Epithelial cell of prostate (primary cell): ENCODE results near the gene PRR23E.
A peak's percentile ranks its signal among the peaks of the same experiment; 100 is the strongest.

ENCODE experiments used
- DNase-seq: peaks from one replicate; pipeline ENCODE4 v3.0.0-alpha.2; 2011; ENCODE audit warnings: low read depth, low spot score
- H3K27ac ChIP-seq: fragments of 450-650 bp; 2 replicates; pipeline ENCODE4 v1.5.1; 2017; ENCODE audit warnings: mild to moderate bottlenecking

PRR23E gene

DNA sequence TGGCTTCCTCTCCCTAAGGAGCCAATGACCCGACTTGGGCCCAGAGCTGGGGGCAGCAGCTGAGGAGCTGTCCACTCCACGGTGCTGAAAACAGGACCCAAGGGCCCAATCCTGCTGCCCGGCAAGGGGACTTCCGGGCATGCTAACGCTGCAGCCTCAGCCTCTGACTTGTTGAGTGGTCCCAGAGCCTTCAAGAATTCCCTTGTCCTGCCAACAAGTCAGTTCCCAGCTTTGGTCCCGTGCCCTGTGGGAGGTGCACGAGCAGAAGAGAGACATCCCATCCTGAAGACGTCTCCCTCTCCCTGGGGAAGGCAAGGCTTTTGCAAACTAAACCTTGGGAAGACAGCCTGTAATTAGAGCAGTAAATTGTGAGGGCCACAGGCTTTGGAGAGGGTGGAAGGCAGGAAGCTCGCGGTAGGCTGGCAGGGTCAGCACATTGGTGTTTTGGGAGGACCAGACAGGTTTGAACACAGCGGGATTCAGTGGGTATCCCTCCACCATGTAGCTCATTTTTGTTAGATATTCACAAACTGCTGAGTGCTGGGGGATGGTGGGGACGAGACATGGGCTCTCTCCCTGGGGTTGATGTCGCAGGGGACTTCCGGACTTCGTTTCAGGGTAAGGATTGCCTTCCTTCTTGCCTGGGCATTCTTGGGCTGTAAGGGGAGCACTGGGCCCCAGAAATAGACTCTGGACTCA lies 29.8 kb upstream of the PRR23E start:
- no peak overlapping the region for H3K27ac ChIP-seq
- no peak for DNase-seq

DNA sequence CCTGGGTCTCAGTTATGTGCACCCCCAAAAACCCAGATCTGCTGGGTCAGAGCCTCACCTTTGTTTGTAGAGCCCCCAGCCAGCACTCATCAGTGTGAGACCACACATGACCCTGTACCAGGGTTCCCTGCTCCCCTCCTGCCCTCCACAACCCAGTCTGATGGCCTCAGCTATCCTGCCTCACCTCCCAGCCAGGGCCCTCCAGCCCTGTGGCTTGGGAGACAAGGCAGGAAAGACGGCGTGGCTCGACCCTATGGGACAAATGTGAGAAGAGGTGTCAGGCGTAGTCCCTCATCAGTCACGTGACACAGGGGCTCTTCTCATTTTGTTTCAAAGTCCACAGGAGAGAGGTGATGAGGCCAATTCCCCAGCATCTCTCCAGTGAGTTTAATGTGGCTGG lies 28.3 kb upstream of the PRR23E start:
- H3K27ac ChIP-seq: no peak overlapping the region
- DNase-seq: no peak

DNA sequence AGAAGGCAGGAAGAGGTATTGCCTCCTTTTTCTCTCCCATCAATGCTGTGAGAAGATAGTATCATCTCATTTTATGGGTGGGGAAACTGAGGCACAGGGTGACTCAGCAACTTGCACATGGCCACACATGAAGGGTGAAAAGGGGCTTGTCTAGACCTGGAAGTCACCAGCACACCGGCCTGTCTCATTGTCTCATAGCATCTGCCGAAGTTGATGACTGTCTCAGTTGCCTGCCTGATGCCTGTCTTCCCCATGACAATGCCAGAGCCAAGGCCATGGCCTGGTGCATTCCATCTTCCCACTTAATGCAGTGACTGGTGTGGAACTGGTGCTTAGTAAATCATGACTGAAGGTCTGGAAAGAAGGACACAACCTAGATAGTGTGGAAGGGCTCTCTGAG lies 27.9 kb upstream of the PRR23E start:
- DNase-seq: no peak
- H3K27ac ChIP-seq: no peak overlapping the region

DNA sequence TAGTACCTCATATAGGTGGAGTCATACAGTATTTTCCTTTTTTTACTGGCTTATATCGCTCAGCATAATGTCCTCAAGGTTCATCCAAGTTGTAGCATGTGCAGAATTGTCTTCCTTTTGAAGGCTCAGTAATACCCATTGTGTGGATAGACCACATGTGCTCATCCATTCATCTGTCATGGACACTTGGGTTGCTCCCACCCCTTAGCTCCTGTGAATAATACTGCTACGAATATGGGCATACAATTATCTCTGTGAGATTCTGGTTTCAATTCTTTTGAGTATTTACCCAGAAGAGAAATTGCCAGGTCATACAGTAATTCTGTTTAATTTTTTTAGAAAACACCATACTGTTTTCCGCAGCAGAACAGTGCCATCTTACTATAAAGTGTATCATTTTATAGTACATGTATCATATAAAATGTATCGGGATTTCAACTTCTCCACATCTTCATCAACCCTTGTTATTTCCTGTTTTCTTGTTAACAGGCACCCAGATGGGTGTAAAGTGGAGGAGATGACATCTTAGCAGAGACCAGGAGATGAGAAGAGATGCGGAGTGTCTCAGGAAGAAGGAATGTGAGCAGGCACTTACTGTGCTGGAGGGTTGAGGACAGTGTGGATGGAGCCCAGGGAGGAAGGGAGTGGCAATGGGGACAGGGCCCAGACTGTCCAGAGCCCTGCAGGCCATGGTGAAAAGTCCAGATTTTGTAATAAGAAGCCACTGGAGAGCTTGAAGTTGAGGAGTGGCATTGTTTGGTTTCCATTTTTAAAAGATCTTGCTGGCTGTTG lies 27.0 kb upstream of the PRR23E start:
- no peak for DNase-seq
- no peak overlapping the region for H3K27ac ChIP-seq

DNA sequence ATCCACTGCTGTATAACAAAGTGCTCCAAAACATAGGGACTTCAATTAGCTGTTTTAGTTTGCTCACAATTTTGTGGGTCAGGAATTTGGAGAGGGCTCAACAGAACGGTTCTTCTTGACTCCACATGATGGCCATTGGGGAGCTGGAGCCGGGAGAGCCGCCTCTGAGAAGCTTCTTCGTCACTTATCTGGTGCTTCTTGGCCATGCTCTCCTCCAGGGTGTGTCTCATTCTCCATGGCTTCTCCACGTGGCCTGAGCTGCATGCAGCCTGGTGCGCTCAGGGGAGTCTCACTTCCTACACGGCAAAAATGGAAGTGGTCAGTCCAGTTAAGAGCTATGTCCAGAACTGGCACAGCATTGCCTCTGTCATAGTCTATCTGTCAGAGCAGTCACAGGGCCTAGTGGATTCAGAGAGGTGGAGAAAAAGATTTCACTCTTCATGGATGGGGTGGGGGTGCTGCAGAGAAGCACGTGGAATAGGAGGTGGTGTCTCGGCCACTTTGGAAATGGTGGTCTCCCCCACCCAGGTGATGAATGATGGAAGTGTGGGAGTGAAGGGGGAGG lies 26.3 kb upstream of the PRR23E start:
- H3K27ac ChIP-seq: no peak overlapping the region
- no peak for DNase-seq

DNA sequence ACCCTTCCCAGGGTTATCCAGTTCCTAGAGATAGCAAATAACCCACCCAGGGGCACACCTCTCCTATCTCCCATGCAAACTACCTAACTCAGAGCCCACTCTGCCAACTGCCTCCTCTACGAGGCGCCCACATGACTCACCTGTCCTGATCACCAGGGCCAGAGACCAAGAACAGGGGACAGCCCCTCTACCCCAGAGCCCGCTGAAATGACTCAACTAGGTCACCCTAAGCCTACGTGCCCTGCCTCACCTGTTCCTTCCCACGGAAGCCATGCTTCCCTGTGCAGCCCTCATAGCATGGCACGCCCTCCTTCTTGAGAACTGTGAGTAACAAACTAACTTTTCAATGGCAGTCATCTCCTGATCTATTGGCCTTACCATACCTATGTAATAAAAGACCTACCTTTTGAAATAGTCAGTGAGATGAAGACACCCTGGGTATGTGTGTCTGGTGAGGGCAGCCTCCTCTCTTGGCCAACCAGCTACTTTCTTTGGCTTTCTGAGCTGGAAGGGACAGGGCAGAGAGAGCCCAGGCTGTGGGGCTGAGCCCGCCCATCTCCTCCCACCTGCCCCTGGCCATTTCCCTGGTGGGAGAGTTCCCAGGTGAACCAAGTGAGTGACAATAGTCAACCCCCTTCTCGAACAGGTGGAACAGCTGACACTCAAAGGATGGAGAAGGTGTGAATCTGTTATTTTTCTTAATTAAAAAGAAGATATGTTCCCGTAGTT lies 25.5 kb upstream of the PRR23E start:
- DNase-seq: no peak
- H3K27ac ChIP-seq: no peak overlapping the region

DNA sequence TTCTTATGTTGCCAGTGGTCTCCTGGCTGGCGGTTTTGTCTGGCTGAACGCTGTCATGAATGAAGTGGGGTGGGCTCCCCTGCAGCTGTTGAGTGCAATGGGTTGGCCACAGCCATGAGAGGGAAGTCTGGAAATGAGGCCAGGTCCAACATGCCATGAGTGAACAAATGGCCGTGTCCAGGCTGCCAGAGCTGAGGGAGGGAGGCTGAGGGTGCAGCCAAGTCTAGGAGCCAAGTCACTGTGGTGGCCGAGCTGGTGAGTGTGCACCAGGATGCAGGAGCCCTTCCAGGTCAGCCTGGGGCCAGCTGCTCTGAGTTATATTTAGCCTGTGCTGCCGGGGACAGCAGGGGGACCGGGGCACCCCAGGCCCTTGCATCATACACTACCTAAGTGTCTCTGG lies 24.7 kb upstream of the PRR23E start:
- H3K27ac ChIP-seq: no peak overlapping the region
- no peak for DNase-seq

DNA sequence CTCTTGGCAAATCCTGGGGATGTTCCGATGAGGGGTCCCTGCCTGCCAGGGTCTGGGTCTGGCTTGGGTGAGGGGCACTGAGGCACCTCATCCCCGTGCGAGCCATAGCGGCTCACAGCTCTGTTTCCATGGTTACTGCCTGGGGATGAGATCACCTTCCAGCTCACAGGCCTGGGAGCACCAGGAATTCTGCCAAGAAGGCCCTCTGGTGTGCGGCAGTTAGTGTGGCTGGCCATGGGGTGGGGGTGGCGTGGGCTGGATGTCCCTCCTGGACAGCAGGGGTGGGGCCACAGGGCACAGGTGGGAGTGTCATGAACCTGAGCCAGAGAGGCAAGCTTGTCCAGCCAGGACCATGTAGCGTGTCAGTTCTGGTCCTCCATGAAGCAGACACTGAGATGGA lies 22.1 kb upstream of the PRR23E start:
- DNase-seq: no peak
- H3K27ac ChIP-seq: no peak overlapping the region

DNA sequence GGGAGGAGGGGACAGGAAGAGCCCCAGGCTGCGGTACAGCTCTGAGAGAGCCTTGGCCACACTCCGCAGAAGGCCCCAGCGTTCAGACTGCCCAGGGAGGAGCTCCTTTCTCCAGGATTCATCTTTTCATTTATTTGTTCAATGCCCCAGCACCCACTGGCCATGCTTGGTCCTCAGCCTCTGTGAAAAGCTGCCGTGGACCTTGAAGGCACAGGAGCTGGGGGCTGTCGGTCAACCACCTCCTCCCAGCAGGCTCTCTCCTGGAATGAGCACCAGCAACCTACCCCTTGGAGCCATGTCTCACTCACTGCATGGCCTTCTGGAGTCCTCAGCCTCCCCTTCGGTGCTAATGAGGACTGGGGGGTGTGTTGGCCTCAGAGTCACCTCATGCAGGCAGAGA lies 21.6 kb upstream of the PRR23E start:
- DNase-seq: no peak
- no peak overlapping the region for H3K27ac ChIP-seq

DNA sequence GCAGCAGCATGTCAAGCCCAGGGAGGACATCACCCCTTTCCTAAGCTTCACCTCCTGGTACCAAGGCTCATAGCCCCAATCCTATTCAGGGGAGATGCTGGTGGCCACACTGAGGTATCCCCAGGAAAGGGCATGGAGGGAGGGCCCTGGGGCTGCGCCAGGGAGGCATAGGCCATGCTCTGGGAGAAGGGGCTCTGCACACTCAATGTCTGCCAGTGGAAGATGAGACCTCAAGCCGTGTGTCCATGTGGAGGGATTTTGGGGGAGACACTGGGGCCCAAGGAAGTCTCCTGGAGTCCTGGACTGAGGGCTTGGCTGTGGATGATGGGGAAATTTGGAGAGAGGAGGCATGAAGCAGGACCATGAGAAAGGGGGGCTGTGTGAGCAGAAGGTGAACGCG lies 21.2 kb upstream of the PRR23E start:
- H3K27ac ChIP-seq: no peak overlapping the region
- no peak for DNase-seq

DNA sequence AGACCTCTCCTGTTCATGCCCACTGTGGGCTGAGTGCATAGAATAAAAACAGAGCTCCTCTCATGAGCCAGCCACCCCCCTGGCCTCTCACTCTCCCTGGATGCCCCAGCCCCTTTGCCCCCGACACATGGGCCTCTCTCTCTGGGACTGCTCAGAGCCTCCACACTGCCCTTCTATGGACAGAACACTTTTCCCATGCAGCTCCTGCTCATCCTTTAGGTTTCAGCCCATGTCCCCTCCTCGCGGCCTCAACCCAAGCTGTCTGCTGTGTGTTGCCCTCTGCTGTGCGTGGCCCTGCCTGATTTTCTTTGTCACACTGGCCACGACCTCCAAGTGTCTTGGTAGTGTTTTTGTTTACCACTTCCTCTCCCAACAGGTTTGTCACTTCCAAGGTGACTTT lies 20.7 kb upstream of the PRR23E start:
- no peak for DNase-seq
- H3K27ac ChIP-seq: no peak overlapping the region

DNA sequence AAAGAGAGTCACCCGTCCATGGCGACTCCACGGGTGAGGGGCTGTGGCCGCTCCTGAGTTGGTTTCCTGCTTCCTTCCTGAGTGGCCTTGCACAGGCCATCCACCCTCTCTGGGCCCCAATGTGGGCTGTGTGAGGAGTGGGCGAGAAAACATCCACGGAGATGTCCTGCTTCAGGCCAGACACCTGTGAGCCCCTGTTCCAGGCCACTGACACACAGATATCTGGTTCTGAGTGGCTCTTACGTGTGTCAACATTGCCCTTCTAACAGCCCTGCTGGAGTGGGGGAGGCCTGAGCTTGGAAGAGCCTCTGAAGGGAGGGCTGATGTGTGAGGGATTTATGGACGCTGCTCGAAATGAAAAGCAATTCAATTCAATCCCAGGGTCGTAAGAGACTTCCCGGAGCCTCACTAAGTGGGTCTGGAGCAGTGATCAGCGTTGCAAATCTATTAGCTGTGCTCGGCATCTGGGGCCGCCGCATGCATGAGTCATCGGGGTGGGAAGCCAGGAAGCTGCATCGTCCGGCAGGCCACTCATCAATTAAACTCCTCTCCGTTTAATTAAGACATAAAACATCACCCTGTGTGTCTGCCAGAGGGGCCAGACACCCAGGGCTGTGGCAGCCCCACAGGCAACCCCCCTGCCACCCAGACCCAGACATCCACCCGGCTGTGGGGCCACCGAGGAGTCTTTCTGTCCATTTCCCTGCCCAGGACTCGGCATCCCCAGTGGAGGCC lies 20.0 kb upstream of the PRR23E start:
- DNase-seq: no peak
- no peak overlapping the region for H3K27ac ChIP-seq

DNA sequence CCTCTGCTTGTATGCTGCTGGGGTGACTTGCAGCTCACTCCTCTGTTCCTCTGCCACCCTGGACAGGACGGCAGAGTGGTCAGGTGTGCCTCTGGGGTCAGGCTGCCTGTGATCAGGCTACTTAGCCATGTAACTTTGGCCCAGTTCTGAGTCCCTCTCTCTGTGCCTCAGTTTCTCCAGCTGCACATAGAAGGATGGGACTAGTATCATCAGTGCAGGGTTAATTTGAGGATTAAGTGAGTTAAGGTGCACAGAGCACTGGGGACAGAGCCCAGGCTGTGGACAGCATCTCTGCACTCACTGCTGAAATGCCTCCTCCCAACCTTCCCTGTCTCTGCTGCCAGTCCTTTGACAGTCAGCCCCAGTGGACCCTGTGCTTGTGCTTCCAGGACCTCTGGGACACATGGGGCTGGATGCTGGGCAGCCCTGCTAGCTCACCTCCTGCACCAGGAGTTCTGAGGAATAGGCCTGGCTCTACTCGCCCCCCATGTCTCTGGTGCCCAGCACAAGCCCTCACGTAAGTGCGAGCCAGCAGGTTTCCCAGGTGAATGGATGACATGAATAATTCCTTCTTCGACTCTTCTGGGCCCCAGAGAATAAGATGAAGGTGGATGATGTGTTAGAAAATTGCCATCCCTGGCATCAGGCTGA lies 19.3 kb upstream of the PRR23E start:
- DNase-seq: no peak
- no peak overlapping the region for H3K27ac ChIP-seq

DNA sequence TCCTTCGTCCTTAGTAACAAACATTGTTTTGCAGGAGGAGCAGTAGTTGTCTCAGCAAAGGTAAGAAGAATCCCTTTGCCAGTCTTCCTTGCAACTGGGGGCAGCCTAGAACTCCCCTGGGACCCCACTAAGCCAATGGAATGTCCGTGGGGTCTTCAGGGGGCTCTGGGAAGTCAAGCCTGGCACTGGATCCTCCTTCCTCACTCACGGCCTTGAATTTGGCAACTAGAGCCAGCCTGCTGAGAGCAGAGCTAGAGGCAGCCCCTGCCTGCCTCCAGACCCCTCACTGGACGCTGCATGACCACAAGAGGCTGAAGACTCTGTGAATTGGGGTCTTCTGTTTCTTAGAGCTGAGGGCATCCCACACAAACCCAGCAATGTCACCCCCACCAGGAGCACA lies 18.6 kb upstream of the PRR23E start:
- no peak overlapping the region for H3K27ac ChIP-seq
- no peak for DNase-seq

DNA sequence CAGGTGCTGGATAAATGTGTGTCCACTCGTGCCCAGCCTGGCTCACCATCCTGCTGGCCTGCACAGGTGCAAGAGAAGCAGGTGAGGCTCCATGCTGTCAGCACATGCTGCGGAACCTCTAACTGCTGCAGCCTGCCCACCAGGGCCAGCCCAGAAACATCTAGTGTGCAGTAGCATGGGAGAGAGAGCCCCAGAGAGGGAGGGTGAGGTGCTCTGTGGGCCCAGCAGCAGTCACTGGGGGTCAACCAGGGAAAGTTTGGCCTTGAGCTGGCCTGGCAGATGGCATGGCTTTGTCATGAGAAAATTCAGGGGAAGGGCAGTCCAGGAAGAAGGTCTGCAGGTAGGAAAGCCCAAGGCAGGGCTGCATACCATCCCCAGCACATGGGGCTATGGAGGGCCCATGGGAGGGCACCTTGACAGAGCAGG lies 18.2 kb upstream of the PRR23E start:
- no peak overlapping the region for H3K27ac ChIP-seq
- no peak for DNase-seq

DNA sequence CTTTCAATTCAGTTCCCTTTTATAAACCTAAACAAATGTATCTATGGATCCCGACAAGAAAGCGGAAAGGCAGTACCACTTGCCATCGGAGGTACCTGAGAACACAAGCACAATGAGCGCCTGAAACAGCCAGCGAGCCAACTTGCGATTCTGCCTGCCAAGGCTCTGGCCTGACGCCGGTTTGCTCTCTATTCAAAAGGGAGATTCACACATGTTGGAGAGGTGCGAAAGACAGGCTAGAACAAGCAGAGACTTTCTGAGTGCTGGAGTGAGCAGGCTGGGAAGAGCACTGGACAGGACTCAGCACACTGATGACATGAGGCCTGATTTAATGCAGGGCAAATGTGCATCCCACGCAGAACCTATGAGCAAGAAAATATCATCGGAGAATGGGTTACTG lies 17.7 kb upstream of the PRR23E start:
- peak; percentile 5 for DNase-seq
- H3K27ac ChIP-seq: no peak overlapping the region

DNA sequence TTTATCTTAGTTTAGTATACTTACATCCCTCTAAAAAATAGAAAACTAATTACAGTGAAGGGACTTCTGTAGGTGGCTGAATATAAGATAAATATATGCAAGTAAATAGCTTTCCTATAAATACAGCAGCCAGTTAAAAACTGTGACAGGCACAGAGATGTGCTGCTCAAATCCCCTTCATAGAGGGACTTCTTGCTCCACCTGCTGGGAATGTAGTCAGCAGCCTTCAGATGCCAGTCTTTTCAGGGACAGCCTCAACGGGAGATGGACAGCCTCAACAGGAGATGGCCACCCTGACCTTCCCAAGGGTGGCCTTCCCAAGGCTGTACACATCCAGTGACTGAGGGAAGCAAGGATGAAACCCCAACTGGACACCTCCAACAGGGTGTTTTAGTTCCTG lies 15.7 kb upstream of the PRR23E start:
- H3K27ac ChIP-seq: no peak overlapping the region
- no peak for DNase-seq

DNA sequence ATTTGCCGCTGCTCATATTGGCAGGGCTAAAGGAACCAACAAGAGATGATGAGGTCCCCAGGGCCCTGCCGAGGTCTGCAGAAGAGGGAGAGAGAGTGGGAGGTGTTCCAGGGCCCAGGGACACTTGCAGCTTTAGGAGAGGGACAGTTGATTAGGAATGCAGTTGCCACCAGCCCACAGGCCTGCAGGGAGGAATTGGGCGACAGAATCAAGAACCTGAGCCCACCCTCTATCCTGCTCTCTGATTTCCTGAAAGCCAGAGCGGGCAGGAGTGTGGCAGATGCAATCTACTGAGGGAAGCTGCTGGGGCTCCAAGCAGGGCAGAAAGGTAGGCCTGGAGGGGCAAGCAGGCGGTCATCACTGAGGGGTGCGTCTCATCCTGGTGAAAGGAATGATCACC lies 12.1 kb upstream of the PRR23E start:
- H3K27ac ChIP-seq: no peak overlapping the region
- DNase-seq: no peak

DNA sequence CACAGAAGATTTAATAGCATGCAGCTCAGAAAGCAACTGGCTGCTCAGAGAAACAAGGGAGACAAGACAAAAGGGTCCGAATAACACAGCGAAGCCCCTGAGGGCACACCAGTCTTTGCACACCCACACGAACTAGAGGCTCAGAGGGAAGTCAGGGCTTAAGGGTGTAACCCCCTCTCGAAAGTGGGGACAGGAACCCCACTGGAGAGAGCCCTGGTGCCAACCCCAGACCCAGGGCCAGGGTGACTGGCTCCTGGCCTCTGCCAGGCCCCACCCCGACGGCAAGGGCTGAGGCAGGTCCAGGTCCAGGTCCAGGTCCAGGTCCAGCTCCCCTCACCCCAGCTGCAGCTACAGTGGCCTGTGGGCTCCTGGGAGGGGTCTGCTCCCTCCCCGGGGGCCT lies 10.5 kb upstream of the PRR23E start:
- no peak for DNase-seq
- H3K27ac ChIP-seq: no peak overlapping the region
